ENCODE measurements around the gene GALNT15.

Gene GALNT15

DNA sequence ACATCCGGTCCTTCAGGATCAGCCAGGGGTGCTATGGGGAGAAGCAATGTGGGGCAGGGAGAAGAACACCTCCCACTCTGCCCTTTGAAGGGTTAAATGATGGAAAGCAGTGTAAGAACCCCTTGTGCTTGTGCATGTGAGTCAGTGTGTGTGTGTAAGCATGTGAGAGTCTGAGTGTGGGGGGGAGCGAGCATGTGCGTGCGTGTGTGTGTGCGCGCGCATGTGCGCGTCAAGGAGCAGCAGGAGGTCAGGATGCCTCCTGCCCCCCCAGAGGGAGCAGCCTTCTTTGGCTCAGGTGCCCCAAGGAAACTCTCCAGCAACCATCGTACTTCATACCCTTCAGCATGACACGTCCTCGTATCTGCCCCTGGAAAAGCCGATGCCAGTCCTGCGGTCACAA, 30.3 kb downstream of the GALNT15 start:
- no peak overlapping the region for H3K9ac ChIP-seq (ENCODE audit: low read length)

DNA sequence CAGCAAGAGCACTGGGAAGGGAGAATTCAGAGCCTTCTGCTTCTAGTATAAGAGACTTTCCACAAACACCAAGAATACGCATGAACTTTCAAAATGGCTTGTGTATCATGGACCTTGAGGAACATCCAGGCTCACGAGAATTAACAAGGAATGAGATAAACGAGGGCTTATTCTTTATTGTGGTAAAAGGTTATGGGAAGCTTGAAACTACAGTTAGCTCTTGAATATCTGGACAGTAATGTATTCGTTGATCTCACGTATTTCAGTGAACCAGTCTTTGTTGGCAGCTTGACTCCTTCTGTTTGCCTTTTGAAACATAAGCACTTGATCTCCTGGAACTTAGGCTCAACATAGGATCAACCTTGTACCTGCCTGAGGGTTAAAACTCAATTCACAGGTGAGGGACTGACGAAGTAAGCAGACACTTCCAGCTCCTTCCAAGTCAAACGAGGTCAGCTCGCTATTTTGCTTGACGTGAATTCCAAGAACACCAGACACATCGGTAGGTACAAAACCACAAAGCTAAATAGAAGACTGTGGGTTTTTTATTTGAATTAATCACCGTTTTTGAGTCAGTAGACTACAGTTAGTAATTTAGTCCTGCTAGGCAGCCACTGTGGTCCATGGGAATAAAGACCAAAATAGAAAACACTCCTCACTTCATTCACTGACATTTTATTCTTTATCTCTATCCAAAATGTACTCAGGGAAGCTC, 30.8 kb downstream of the GALNT15 start:
- peaks cover 19% of the 10 kb centered on the region; the same call in 1 of the 2 replicates for H3K27me3 ChIP-seq (ENCODE audit: low read depth, low read length)
- H3K9me3 ChIP-seq (ENCODE audit: insufficient read depth, low read length): no peaks in the 10 kb centered on the region
- no peak overlapping the region for H2AFZ ChIP-seq (ENCODE audit: low read depth, low read length)
- H3K36me3 ChIP-seq (replicated peaks; ENCODE audit: low read depth, low read length): no peaks in the 10 kb centered on the region
- H3K4me3 ChIP-seq (ENCODE audit: low read length): no peak overlapping the region
- H3K27ac ChIP-seq (ENCODE audit: low read length): no peak overlapping the region
- H3K79me2 ChIP-seq (ENCODE audit: low read length): no peaks in the 10 kb centered on the region
- H3K9ac ChIP-seq (ENCODE audit: low read length): no peak overlapping the region
- no peaks in the 10 kb centered on the region for H4K20me1 ChIP-seq (ENCODE audit: insufficient read depth, low read length)
- no peak overlapping the region for H3K4me2 ChIP-seq (ENCODE audit: low read length)
- no peaks in the 10 kb centered on the region for H3K4me1 ChIP-seq (ENCODE audit: low read length)
- TF ChIP-seq CTCF (IDR thresholded peaks at IDR 0.05; ENCODE audit: low read depth, low read length) (no peak), EZH2phosphoT487 (IDR thresholded peaks at IDR 0.05; ENCODE audit: low read depth) (no peak)

More for the DNA sequence above, 30.3 kb downstream of the GALNT15 start:
- TF ChIP-seq CTCF (IDR thresholded peaks at IDR 0.05; ENCODE audit: low read depth, low read length): no peak
- no peak for TF ChIP-seq EZH2phosphoT487 (IDR thresholded peaks at IDR 0.05; ENCODE audit: low read depth)
- Histone ChIP-seq H3K27ac (ENCODE audit: low read length) (no peak overlapping the region), H2AFZ (ENCODE audit: low read depth, low read length) (no peak overlapping the region), H3K9me3 (ENCODE audit: insufficient read depth, low read length) (no peaks in the 10 kb centered on the region), H3K36me3 (replicated peaks; ENCODE audit: low read depth, low read length) (no peaks in the 10 kb centered on the region), H3K27me3 (ENCODE audit: low read depth, low read length) (peaks cover 19% of the 10 kb centered on the region; the same call in 1 of the 2 replicates), H4K20me1 (ENCODE audit: insufficient read depth, low read length) (no peaks in the 10 kb centered on the region), H3K79me2 (ENCODE audit: low read length) (no peaks in the 10 kb centered on the region), H3K4me2 (ENCODE audit: low read length) (no peak overlapping the region), H3K4me1 (ENCODE audit: low read length) (no peaks in the 10 kb centered on the region), H3K4me3 (ENCODE audit: low read length) (no peak overlapping the region)

DNA sequence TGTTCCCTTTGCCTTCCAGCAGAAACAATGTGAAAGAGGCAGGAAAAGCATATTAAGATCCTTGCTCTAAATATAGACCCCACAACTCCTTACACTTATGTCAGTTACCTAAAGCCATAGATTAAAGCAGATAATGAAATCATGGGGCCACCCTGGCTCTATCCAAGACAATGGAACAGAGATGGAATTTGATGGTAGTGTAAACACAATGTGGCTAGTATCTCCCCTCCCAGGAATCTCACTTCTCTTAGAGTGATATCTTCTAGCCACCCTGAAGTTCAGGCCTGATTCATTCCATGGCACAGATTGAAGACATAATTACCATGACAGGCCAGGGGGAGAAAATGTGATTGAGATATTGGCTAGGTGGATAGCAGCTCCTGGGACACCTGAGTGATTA, 32.6 kb downstream of the GALNT15 start:
- no peaks in the 10 kb centered on the region for H3K36me3 ChIP-seq (replicated peaks; ENCODE audit: low read depth, low read length)
- peaks cover 19% of the 10 kb centered on the region; the same call in 1 of the 2 replicates for H3K27me3 ChIP-seq (ENCODE audit: low read depth, low read length)
- H3K79me2 ChIP-seq (ENCODE audit: low read length): no peaks in the 10 kb centered on the region
- H3K27ac ChIP-seq (ENCODE audit: low read length): no peak overlapping the region
- no peaks in the 10 kb centered on the region for H4K20me1 ChIP-seq (ENCODE audit: insufficient read depth, low read length)
- H3K9ac ChIP-seq (ENCODE audit: low read length): no peak overlapping the region
- H3K4me2 ChIP-seq (ENCODE audit: low read length): no peak overlapping the region
- H3K9me3 ChIP-seq (ENCODE audit: insufficient read depth, low read length): no peaks in the 10 kb centered on the region
- no peak overlapping the region for H2AFZ ChIP-seq (ENCODE audit: low read depth, low read length)
- no peak for TF ChIP-seq EZH2phosphoT487 (IDR thresholded peaks at IDR 0.05; ENCODE audit: low read depth)
- TF ChIP-seq CTCF (IDR thresholded peaks at IDR 0.05; ENCODE audit: low read depth, low read length): no peak
- H3K4me3 ChIP-seq (ENCODE audit: low read length): no peak overlapping the region
- H3K4me1 ChIP-seq (ENCODE audit: low read length): no peaks in the 10 kb centered on the region

GRCh38 chr3:16211176-16211904, 36.9 kb downstream of the GALNT15 start:
- no peak overlapping the region for H2AFZ ChIP-seq (ENCODE audit: low read depth, low read length)
- no peaks in the 10 kb centered on the region for H3K36me3 ChIP-seq (replicated peaks; ENCODE audit: low read depth, low read length)
- TF ChIP-seq CTCF (IDR thresholded peaks at IDR 0.05; ENCODE audit: low read depth, low read length) (peak; percentile 21; the same call in 1 of the 2 replicates), EZH2phosphoT487 (IDR thresholded peaks at IDR 0.05; ENCODE audit: low read depth) (no peak)
- no peak overlapping the region for H3K27ac ChIP-seq (ENCODE audit: low read length)
- H3K9ac ChIP-seq (ENCODE audit: low read length): no peak overlapping the region
- H3K4me3 ChIP-seq (ENCODE audit: low read length): no peak overlapping the region
- no peaks in the 10 kb centered on the region for H4K20me1 ChIP-seq (ENCODE audit: insufficient read depth, low read length)
- H3K27me3 ChIP-seq (ENCODE audit: low read depth, low read length): 0 out of 2 replicates have a peak, but pooled peaks cover 3% of the 10 kb centered on the region
- no peaks in the 10 kb centered on the region for H3K4me1 ChIP-seq (ENCODE audit: low read length)
- no peaks in the 10 kb centered on the region for H3K79me2 ChIP-seq (ENCODE audit: low read length)
- H3K9me3 ChIP-seq (ENCODE audit: insufficient read depth, low read length): no peaks in the 10 kb centered on the region
- H3K4me2 ChIP-seq (ENCODE audit: low read length): no peak overlapping the region
